ENCODE results near the gene FAM13A. TPM values are rescaled to one million over a fixed set of nuclear protein-coding genes. Genes with fewer than 3 reads are reported as not detected.
A peak's percentile ranks its signal among the peaks of the same experiment; 100 is the strongest.

FAM13A gene
- total RNA-seq, 2 experiments from 2014 or later = 1.4 to 1.6 TPM

GRCh38 chr4:88821522-88821921 lies 235.5 kb downstream of the FAM13A start:
- no peak overlapping the region for H3K27ac Mint-ChIP-seq
- no peak for DNase-seq
- no peak overlapping the region for H3K4me3 Mint-ChIP-seq
- intact Hi-C loops (cut with micrococcal nuclease) = loop anchor here (5.0 kb wide), 3 partner anchors 439 to 1081 kb away; no protein-coding TSS in a partner anchor
- CTCF ChIA-PET = interaction anchor here (0.6 to 8.3 kb wide), 6 partner anchors 27 to 294 kb away, joined by 3 to 161 read pairs (median 4); partner anchors contain the start of gene FAM13A
- H3K27me3 Mint-ChIP-seq (ENCODE audit: low read depth) = no peaks in the 10 kb centered on the region
- peaks cover 25% of the 10 kb centered on the region for H3K4me1 Mint-ChIP-seq (ENCODE audit: low read depth)
- no peaks in the 10 kb centered on the region for H3K9me3 Mint-ChIP-seq
- H3K36me3 Mint-ChIP-seq (ENCODE audit: low read depth) = no peaks in the 10 kb centered on the region

GRCh38 chr4:88820698-88821415 lies 236.1 kb downstream of the FAM13A start:
- H3K27me3 Mint-ChIP-seq (ENCODE audit: low read depth) = no peaks in the 10 kb centered on the region
- H3K4me3 Mint-ChIP-seq = peak overlapping the region; percentile 33
- H3K4me1 Mint-ChIP-seq (ENCODE audit: low read depth) = peaks cover 25% of the 10 kb centered on the region
- intact Hi-C loops (cut with micrococcal nuclease) = loop anchor here (5.0 kb wide), 3 partner anchors 439 to 1081 kb away; no protein-coding TSS in a partner anchor
- no peak for DNase-seq
- no peak overlapping the region for H3K27ac Mint-ChIP-seq
- H3K36me3 Mint-ChIP-seq (ENCODE audit: low read depth) = no peaks in the 10 kb centered on the region
- CTCF ChIA-PET = interaction anchor here (0.6 to 8.3 kb wide), 6 partner anchors 118 to 294 kb away, joined by 3 to 161 read pairs (median 4); partner anchors contain the start of gene FAM13A
- H3K9me3 Mint-ChIP-seq = no peaks in the 10 kb centered on the region

GRCh38 chr4:88819818-88820697 lies 236.9 kb downstream of the FAM13A start:
- no peaks in the 10 kb centered on the region for H3K9me3 Mint-ChIP-seq
- H3K27me3 Mint-ChIP-seq (ENCODE audit: low read depth) = no peaks in the 10 kb centered on the region

GRCh38 chr4:88818631-88819470 lies 238.1 kb downstream of the FAM13A start:
- no peak overlapping the region for H3K4me3 Mint-ChIP-seq
- H3K27me3 Mint-ChIP-seq (ENCODE audit: low read depth) = no peaks in the 10 kb centered on the region
- peak; percentile 72 for DNase-seq
- no peaks in the 10 kb centered on the region for H3K36me3 Mint-ChIP-seq (ENCODE audit: low read depth)
- no peak overlapping the region for H3K27ac Mint-ChIP-seq
- H3K4me1 Mint-ChIP-seq (ENCODE audit: low read depth) = peaks cover 25% of the 10 kb centered on the region
- intact Hi-C loops (cut with micrococcal nuclease) = loop anchor here (1.0 to 2.0 kb wide), 5 partner anchors 205 to 615 kb away; partner anchors contain the start of gene TIGD2
- no peaks in the 10 kb centered on the region for H3K9me3 Mint-ChIP-seq
- CTCF ChIA-PET = interaction anchor here (0.6 to 8.3 kb wide), 11 partner anchors 12 to 292 kb away, joined by 3 to 161 read pairs (median 3); no protein-coding TSS in a partner anchor

More at GRCh38 chr4:88819818-88820697, 236.9 kb downstream of the FAM13A start:
- Mint-ChIP-seq H3K4me3 (no peak overlapping the region), H3K27ac (no peak overlapping the region), H3K36me3 (ENCODE audit: low read depth) (no peaks in the 10 kb centered on the region), H3K4me1 (ENCODE audit: low read depth) (peaks cover 25% of the 10 kb centered on the region)
- CTCF ChIA-PET = interaction anchor here (0.6 to 8.3 kb wide), 6 partner anchors 119 to 293 kb away, joined by 3 to 161 read pairs (median 4); partner anchors contain the start of gene FAM13A
- intact Hi-C loops (cut with micrococcal nuclease) = loop anchor here (1.0 to 5.0 kb wide), 5 partner anchors 291 to 1082 kb away; partner anchors contain the start of gene TIGD2
- DNase-seq = no peak

GRCh38 chr4:88817740-88818139 lies 239.2 kb downstream of the FAM13A start:
- CTCF ChIA-PET = interaction anchor here (0.6 to 8.3 kb wide), 4 partner anchors 10 to 211 kb away, joined by 5 to 161 read pairs (median 12); no protein-coding TSS in a partner anchor
- Mint-ChIP-seq H3K9me3 (no peaks in the 10 kb centered on the region), H3K27ac (no peak overlapping the region), H3K4me3 (no peak overlapping the region), H3K4me1 (ENCODE audit: low read depth) (peaks cover 25% of the 10 kb centered on the region), H3K36me3 (ENCODE audit: low read depth) (no peaks in the 10 kb centered on the region), H3K27me3 (ENCODE audit: low read depth) (no peaks in the 10 kb centered on the region)
- intact Hi-C loops (cut with micrococcal nuclease) = loop anchor here (1.0 to 2.0 kb wide), 4 partner anchors 207 to 617 kb away; no protein-coding TSS in a partner anchor
- DNase-seq = no peak

GRCh38 chr4:88816360-88816759 lies 240.6 kb downstream of the FAM13A start:
- H3K27me3 Mint-ChIP-seq (ENCODE audit: low read depth) = no peaks in the 10 kb centered on the region
- H3K27ac Mint-ChIP-seq = no peak overlapping the region
- CTCF ChIA-PET = interaction anchor here (1.1 to 8.3 kb wide), 2 partner anchors 183 to 207 kb away, joined by 3 to 161 read pairs; no protein-coding TSS in a partner anchor
- DNase-seq = no peak
- peaks cover 22% of the 10 kb centered on the region for H3K4me1 Mint-ChIP-seq (ENCODE audit: low read depth)
- no peaks in the 10 kb centered on the region for H3K9me3 Mint-ChIP-seq
- H3K4me3 Mint-ChIP-seq = no peak overlapping the region
- no peaks in the 10 kb centered on the region for H3K36me3 Mint-ChIP-seq (ENCODE audit: low read depth)
- intact Hi-C loops (cut with micrococcal nuclease) = no loop called here

GRCh38 chr4:88814043-88814617 lies 242.9 kb downstream of the FAM13A start:
- no peak overlapping the region for H3K27ac Mint-ChIP-seq
- no peak overlapping the region for H3K4me3 Mint-ChIP-seq
- H3K9me3 Mint-ChIP-seq = no peaks in the 10 kb centered on the region
- intact Hi-C loops (cut with micrococcal nuclease) = no loop called here
- CTCF ChIA-PET = interaction anchor here (0.7 to 8.3 kb wide), 4 partner anchors 108 to 275 kb away, joined by 3 to 161 read pairs (median 5); no protein-coding TSS in a partner anchor
- H3K36me3 Mint-ChIP-seq (ENCODE audit: low read depth) = no peaks in the 10 kb centered on the region
- no peaks in the 10 kb centered on the region for H3K27me3 Mint-ChIP-seq (ENCODE audit: low read depth)
- DNase-seq = no peak
- H3K4me1 Mint-ChIP-seq (ENCODE audit: low read depth) = peaks cover 13% of the 10 kb centered on the region

GRCh38 chr4:88813013-88813412 lies 244.0 kb downstream of the FAM13A start:
- no peak overlapping the region for H3K4me3 Mint-ChIP-seq
- peaks cover 8% of the 10 kb centered on the region for H3K4me1 Mint-ChIP-seq (ENCODE audit: low read depth)
- DNase-seq = no peak
- no peak overlapping the region for H3K27ac Mint-ChIP-seq
- H3K27me3 Mint-ChIP-seq (ENCODE audit: low read depth) = no peaks in the 10 kb centered on the region
- H3K36me3 Mint-ChIP-seq (ENCODE audit: low read depth) = no peaks in the 10 kb centered on the region
- CTCF ChIA-PET = interaction anchor here (0.9 to 2.2 kb wide), 3 partner anchors 210 to 286 kb away, joined by 3 to 7 read pairs (median 6); no protein-coding TSS in a partner anchor
- no peaks in the 10 kb centered on the region for H3K9me3 Mint-ChIP-seq
- intact Hi-C loops (cut with micrococcal nuclease) = no loop called here

GRCh38 chr4:88812420-88812819 lies 244.6 kb downstream of the FAM13A start:
- Mint-ChIP-seq H3K4me3 (no peak overlapping the region), H3K4me1 (ENCODE audit: low read depth) (peaks cover 8% of the 10 kb centered on the region), H3K27ac (no peak overlapping the region), H3K27me3 (ENCODE audit: low read depth) (no peaks in the 10 kb centered on the region), H3K9me3 (no peaks in the 10 kb centered on the region), H3K36me3 (ENCODE audit: low read depth) (no peaks in the 10 kb centered on the region)
- DNase-seq = no peak
- intact Hi-C loops (cut with micrococcal nuclease) = no loop called here
- CTCF ChIA-PET = interaction anchor here (0.9 to 2.2 kb wide), 3 partner anchors 211 to 285 kb away, joined by 3 to 7 read pairs (median 6); no protein-coding TSS in a partner anchor

- no peaks in the 10 kb centered on the region for H3K27me3 Mint-ChIP-seq (ENCODE audit: low read depth)
- H3K4me3 Mint-ChIP-seq = no peak overlapping the region
- H3K36me3 Mint-ChIP-seq (ENCODE audit: low read depth) = no peaks in the 10 kb centered on the region
- H3K9me3 Mint-ChIP-seq = no peaks in the 10 kb centered on the region
- CTCF ChIA-PET = interaction anchor here (1.5 kb wide), 1 partner anchor 211 kb away, joined by 6 read pairs; no protein-coding TSS in a partner anchor
- peaks cover 8% of the 10 kb centered on the region for H3K4me1 Mint-ChIP-seq (ENCODE audit: low read depth)
- H3K27ac Mint-ChIP-seq = no peak overlapping the region
- intact Hi-C loops (cut with micrococcal nuclease) = no loop called here
- no peak for DNase-seq
Observed at GRCh38 chr4:88811904-88812303, 245.1 kb downstream of the FAM13A start.

- CTCF ChIA-PET = no interaction called here
- Mint-ChIP-seq H3K36me3 (ENCODE audit: low read depth) (no peaks in the 10 kb centered on the region), H3K4me3 (no peak overlapping the region), H3K27me3 (ENCODE audit: low read depth) (no peaks in the 10 kb centered on the region), H3K4me1 (ENCODE audit: low read depth) (peaks cover 8% of the 10 kb centered on the region), H3K27ac (no peak overlapping the region), H3K9me3 (no peaks in the 10 kb centered on the region)
- no peak for DNase-seq
- intact Hi-C loops (cut with micrococcal nuclease) = no loop called here
Observed at GRCh38 chr4:88810325-88810724, 246.7 kb downstream of the FAM13A start.
